Right atrium auricular region (tissue), 2 donors: Measurements from ENCODE around the gene HIRIP3. TPM values are rescaled to one million over a fixed set of nuclear protein-coding genes. Genes with fewer than 3 reads are reported as not detected.
"Not testable (repeated sequence)": the region's sequence is repeated elsewhere in the genome, so short reads cannot be mapped to it uniquely, and the experiment has no call there.

ENCODE experiments used
- DNase-seq: peaks from one replicate; pipeline ENCODE4 v3.0.0-alpha.2; 2019; ENCODE audit warnings: low spot score
- H3K27ac ChIP-seq, 2 donors: fragments of 200-600 bp; sonication (generic); 1 replicate in 1 of 2; 2 replicates in 1 of 2; pipeline ENCODE4 v1.5.1; 2016 to 2019
- H3K27me3 ChIP-seq, 2 donors: fragments of 200-600 bp; sonication (generic); one replicate each; pipeline versions ENCODE4 v1.5.1 to v1.6.0; 2017 to 2019
- H3K36me3 ChIP-seq: fragments of 200-600 bp; sonication (generic); one replicate; pipeline ENCODE4 v1.5.1; 2016
- H3K4me1 ChIP-seq, 2 donors: fragments of 200-600 bp; sonication (generic); one replicate each; pipeline versions ENCODE4 v1.5.1 to v1.6.0; 2017 to 2019
- H3K4me3 ChIP-seq, 2 donors: fragments of 200-600 bp; sonication (generic); 1 replicate in 1 of 2; 2 replicates in 1 of 2; pipeline ENCODE4 v1.5.1; 2017 to 2019; ENCODE audit warnings: mild to moderate bottlenecking in 1 of 2, moderate library complexity in 1 of 2
- H3K9me3 ChIP-seq, 2 donors: fragments of 200-600 bp; sonication (generic); one replicate each; pipeline ENCODE4 v1.5.1; 2019
- total RNA-seq, 2 donors: library from RNA; depleted of rRNA; stranded (reverse); fragments of >200 nt; gene quantifications; one replicate each; pipeline ENCODE4 v1.1.0, GENCODE V29; 2016
- TF ChIP-seq, protein P1 (sequence below), 2 donors: fragments of 200-600 bp; sonication (generic); IDR thresholded peaks; one replicate each; pipeline ENCODE4 v1.5.1; 2019; ENCODE audit warnings: antibody characterized with exemption in 2 of 2

The HIRIP3 gene
- total RNA-seq, 2 donors from 2014 or later: 10.3 to 11.4 TPM

- H3K9me3 ChIP-seq: no peaks in the 10 kb centered on the region
- no peak overlapping the region for H3K27ac ChIP-seq
- no peaks in the 10 kb centered on the region for H3K36me3 ChIP-seq
- no peak for DNase-seq
- H3K4me1 ChIP-seq: peaks cover 0 to 13% of the 10 kb centered on the region in 2 donors
- TF ChIP-seq, protein P1, sequence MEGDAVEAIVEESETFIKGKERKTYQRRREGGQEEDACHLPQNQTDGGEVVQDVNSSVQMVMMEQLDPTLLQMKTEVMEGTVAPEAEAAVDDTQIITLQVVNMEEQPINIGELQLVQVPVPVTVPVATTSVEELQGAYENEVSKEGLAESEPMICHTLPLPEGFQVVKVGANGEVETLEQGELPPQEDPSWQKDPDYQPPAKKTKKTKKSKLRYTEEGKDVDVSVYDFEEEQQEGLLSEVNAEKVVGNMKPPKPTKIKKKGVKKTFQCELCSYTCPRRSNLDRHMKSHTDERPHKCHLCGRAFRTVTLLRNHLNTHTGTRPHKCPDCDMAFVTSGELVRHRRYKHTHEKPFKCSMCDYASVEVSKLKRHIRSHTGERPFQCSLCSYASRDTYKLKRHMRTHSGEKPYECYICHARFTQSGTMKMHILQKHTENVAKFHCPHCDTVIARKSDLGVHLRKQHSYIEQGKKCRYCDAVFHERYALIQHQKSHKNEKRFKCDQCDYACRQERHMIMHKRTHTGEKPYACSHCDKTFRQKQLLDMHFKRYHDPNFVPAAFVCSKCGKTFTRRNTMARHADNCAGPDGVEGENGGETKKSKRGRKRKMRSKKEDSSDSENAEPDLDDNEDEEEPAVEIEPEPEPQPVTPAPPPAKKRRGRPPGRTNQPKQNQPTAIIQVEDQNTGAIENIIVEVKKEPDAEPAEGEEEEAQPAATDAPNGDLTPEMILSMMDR (IDR thresholded peaks at IDR 0.05): no peak
- H3K4me3 ChIP-seq: no peak overlapping the region
- peaks cover 0 to 3% of the 10 kb centered on the region in 2 donors for H3K27me3 ChIP-seq
Observed at GRCh38 chr16:30023586-30023985, 28.2 kb upstream of the HIRIP3 start.

- Histone ChIP-seq H3K4me1 (peaks cover 0 to 13% of the 10 kb centered on the region in 2 donors), H3K4me3 (no peak within 1 kb of the TSS), H3K36me3 (no peaks in the 10 kb centered on the region), H3K27me3 (peaks cover 0 to 3% of the 10 kb centered on the region in 2 donors), H3K9me3 (no peaks in the 10 kb centered on the region), H3K27ac (no peak within 1 kb of the TSS)
- TF ChIP-seq, protein P1 (IDR thresholded peaks at IDR 0.05): no peak
- DNase-seq: no peak
Observed at GRCh38 chr16:30022887-30023286, 27.5 kb upstream of the HIRIP3 start, which contains the start of gene C16orf92. C16orf92 (plus strand) TSS chr16:30023198; CDS start chr16:30023341, 143 bp downstream.

DNA sequence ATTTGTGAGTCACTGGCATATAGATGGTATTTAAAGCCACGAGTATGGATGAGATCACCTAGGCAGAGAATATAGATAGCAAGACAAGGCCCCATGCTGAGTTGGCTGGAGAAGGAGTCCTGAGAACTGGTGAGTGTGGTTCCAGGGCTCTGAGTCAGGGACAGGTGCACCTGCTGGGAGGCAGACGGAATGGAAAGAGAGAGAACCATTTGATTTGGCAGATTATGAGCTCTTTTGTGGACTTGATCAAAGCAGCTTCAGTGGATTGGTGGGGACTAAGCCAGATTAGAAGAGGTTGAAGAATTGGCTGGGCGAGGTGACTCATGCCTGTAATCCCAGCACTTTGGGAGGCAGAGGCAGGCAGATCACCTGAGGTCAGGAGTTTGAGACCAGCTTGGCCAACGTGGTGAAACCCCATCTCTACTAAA, 23.3 kb upstream of the HIRIP3 start:
- no peaks in the 10 kb centered on the region for H3K9me3 ChIP-seq
- DNase-seq: no peak

DNA sequence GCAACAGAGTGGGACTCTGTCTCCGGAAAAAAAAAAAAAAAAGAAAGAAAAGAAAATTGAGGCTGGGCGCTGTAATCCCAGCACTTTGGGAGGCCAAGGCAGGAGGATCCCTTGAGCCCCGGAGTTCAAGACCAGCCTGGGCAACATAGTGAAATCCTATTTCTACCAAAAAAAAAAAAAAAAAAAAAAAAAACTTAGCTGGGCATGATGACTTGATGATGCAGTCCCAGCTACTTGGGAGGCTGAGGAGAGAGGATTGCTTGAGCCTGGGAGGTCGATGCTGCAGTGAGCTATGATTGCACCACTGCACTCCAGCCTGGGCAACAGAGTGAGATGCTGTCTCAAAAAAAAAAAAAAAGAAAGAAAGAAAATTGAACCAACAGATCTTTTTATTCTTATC, 22.5 kb upstream of the HIRIP3 start:
- not testable (repeated sequence) for H3K27ac ChIP-seq, DNase-seq, H3K4me3 ChIP-seq, H3K27me3 ChIP-seq, H3K36me3 ChIP-seq, H3K9me3 ChIP-seq
- peaks cover 0 to 13% of the 10 kb centered on the region in 2 donors for H3K4me1 ChIP-seq

More for the DNA sequence above, 23.3 kb upstream of the HIRIP3 start:
- TF ChIP-seq, protein P1 (IDR thresholded peaks at IDR 0.05): no peak
- Histone ChIP-seq H3K36me3 (no peaks in the 10 kb centered on the region), H3K27ac (no peak overlapping the region), H3K4me3 (no peak overlapping the region), H3K27me3 (no peaks in the 10 kb centered on the region), H3K4me1 (peaks cover 0 to 13% of the 10 kb centered on the region in 2 donors)

DNA sequence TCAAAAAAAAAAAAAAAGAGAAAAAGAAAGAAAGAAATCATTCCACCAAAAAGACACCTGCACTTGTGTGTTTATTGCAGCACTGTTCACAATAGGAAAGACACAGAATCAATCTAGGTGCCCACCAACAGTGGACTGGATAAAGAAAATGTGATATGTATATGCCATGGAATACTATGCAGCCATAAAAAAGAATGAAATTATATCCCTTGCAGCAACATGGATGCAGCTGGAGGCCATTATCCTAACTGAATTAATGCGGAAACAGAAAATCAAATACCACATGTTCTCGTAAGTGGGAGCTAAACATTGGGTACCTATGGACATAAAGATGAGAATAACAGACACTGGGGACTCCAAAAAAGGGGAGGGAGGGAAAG, 21.9 kb upstream of the HIRIP3 start:
- no peak for DNase-seq
- Histone ChIP-seq H3K36me3 (no peaks in the 10 kb centered on the region), H3K4me1 (peaks cover 0 to 13% of the 10 kb centered on the region in 2 donors), H3K27ac (no peak overlapping the region), H3K9me3 (no peaks in the 10 kb centered on the region), H3K27me3 (peaks cover 0 to under 1% of the 10 kb centered on the region in 2 donors), H3K4me3 (no peak overlapping the region)
- TF ChIP-seq, protein P1 (IDR thresholded peaks at IDR 0.05): no peak

- H3K9me3 ChIP-seq: no peaks in the 10 kb centered on the region
- no peaks in the 10 kb centered on the region for H3K36me3 ChIP-seq
- peaks cover 2 to 6% of the 10 kb centered on the region in 2 donors for H3K27me3 ChIP-seq
- TF ChIP-seq, protein P1 (IDR thresholded peaks at IDR 0.05): no peak
- DNase-seq: no peak
- H3K4me1 ChIP-seq: peaks cover 0 to 17% of the 10 kb centered on the region in 2 donors
- no peak overlapping the region for H3K4me3 ChIP-seq
- H3K27ac ChIP-seq: no peak overlapping the region
Observed at GRCh38 chr16:30016555-30017276, 21.3 kb upstream of the HIRIP3 start.

GRCh38 chr16:30015450-30015849, 20.0 kb upstream of the HIRIP3 start:
- H3K27ac ChIP-seq, H3K36me3 ChIP-seq, H3K9me3 ChIP-seq, DNase-seq, H3K4me3 ChIP-seq: not testable (repeated sequence)
- Histone ChIP-seq H3K27me3 (peaks cover 14 to 17% of the 10 kb centered on the region in 2 donors), H3K4me1 (peaks cover 0 to 18% of the 10 kb centered on the region in 2 donors)

DNA sequence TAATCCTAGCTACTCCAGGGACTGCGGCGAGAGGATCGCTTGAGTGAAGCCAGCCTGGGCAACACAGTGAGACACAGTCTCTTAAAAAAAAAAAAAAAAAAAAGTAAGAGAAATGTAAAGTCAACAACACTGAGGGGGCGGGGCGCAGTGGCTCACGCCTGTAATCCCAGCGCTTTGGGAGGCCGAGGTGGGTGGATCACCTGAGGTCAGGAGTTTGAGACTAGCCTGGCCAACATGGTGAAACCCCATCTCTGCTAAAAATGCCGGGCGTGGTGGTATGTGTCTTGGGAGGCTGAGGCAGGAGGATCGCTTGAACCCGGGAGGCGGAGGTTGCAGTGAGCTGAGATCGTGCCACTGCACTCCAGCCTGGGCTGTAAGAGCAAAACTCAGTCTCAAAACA, 17.2 kb upstream of the HIRIP3 start:
- not testable (repeated sequence) for DNase-seq, H3K4me3 ChIP-seq, H3K36me3 ChIP-seq, H3K27ac ChIP-seq, H3K9me3 ChIP-seq
- peaks cover 0 to 25% of the 10 kb centered on the region in 2 donors for H3K4me1 ChIP-seq
- H3K27me3 ChIP-seq: peaks cover 23 to 25% of the 10 kb centered on the region in 2 donors
